DMS153 treated with DMSO at 0.1 percent for 48 hours (cell line): ENCODE measurements around the gene MFN2.
"Not testable (repeated sequence)": the region's sequence is repeated elsewhere in the genome, so short reads cannot be mapped to it uniquely, and the experiment has no call there.

ENCODE experiments used
- DNase-seq: peaks from one replicate; lab custom pipeline; 2025; ENCODE audit not compliant: unreplicated experiment; lab: John Stamatoyannopoulos, UW

The MFN2 gene

DNA sequence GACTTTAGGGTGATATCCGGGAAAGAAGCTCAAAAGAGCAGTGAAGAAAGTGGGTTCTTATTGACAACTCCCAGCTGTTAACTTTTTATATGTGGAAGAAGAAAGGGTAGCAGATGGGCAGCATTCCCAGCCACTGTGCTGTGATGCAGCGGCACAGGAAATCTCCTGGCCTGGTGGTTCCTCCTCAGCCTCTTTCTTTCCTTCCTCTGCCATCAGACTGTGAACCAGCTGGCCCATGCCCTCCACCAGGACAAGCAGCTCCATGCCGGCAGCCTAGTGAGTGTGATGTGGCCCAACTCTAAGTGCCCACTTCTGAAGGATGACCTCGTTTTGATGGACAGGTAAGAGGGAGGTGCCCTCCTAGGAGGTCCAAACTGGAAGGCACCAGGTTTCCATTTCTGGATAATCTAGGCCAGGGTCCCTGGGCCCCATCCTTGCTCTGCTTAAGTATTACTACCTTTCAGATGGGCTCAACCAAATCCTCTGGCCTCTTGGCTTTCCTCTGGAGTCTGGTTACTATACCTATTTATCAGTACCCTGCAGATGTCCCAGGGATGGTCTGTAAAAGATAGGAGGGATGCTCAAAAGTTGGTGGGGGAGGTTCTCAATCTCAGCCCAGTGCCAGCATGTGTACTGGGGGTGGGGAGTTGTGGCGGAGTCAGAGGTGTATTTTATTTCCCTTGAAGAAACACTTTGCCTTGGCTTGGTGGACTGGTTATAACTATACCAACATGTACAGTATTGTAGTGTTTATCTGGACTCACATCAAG, 17.0 kb downstream of the MFN2 start:
- no peak for DNase-seq

DNA sequence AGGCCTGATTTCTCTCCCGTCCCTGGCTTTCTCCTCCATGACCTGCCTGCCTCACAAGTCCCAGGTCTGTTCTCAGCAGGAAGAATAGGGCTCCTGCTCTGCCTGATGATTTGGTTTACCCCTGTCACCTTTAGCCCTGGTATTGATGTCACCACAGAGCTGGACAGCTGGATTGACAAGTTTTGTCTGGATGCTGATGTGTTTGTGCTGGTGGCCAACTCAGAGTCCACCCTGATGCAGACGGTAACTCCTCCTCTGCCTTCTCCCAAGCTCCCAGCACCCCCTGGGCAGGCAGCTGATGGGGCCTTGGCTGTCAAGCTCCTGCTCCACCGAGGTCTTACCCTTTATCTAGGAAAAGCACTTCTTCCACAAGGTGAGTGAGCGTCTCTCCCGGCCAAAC, 18.4 kb downstream of the MFN2 start:
- no peak for DNase-seq

DNA sequence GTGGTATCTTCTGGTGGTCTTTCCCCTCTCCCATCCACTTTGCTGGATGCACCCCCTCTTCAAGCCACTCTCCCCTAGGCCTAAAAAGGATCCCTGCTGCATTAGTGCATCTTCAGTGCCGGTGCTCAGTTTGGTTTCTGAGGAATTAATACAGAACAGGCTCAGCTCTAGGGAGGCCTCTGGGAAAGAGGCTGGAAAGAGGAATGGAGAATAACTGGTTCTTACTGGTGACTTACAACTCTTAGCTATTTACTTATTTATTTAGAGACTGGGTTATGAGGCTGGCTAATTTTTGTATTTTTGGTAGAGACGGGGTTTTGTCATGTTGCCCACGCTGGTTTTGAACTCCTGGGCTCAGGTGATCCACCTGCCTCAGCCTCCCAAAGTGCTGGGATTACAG, 19.0 kb downstream of the MFN2 start:
- no peak for DNase-seq

DNA sequence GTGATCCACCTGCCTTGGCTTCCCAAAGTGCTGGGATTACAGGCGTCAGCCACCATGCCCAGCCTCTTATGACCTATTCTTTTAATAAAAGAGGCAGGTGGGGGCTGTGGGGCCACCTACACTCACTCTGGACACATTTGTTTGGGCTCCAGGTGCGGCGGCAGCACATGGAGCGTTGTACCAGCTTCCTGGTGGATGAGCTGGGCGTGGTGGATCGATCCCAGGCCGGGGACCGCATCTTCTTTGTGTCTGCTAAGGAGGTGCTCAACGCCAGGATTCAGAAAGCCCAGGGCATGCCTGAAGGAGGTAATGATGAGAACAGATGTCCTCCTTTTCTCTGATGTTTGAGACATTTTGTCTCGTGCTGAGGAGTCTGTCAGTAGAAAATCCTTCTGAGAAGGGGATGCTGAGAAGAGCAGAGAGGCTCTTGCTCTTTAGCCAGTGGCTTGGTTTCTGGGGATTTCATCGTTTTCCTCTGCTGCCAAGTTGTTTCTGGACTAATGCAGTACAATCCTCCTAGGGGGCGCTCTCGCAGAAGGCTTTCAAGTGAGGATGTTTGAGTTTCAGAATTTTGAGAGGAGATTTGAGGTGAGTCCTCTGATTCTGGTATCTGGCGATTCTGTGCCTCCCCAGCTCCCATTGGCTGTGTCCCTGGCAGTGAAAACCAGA, 21.1 kb downstream of the MFN2 start:
- no peak for DNase-seq

DNA sequence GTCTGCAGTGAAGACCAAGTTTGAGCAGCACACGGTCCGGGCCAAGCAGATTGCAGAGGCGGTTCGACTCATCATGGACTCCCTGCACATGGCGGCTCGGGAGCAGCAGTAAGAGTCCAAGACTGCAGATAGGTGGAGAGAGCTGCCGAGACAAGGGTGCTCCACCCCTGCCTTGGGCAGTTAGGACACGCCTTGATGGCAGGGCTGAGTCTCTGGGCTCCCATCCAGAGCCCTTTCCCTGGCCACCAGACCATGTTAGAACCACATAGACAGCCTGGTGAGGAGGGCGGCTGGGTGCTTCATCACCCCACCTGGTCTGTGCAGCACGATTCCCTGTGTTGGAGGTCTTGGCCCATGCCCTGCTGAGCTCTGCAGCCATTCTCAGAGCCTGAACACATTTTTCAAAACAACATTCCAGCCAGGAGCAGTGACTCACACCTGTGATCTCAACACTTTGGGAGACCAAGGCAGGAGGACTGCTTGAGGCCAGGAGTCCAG, 21.8 kb downstream of the MFN2 start:
- no peak for DNase-seq

DNA sequence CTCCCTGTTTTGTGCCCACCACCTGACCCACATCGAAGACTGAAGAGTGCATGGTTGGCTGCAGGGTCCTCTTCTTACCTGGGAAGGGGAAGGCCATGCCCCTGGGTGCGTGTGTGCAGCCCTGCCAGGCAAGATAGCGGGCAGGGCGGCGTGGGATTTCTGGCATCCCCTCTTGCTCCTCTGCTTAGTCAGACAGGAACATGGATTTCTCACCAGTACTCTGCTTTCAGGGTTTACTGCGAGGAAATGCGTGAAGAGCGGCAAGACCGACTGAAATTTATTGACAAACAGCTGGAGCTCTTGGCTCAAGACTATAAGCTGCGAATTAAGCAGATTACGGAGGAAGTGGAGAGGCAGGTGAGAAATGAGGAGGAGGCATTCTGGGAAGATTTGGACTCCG, 23.5 kb downstream of the MFN2 start:
- no peak for DNase-seq

DNA sequence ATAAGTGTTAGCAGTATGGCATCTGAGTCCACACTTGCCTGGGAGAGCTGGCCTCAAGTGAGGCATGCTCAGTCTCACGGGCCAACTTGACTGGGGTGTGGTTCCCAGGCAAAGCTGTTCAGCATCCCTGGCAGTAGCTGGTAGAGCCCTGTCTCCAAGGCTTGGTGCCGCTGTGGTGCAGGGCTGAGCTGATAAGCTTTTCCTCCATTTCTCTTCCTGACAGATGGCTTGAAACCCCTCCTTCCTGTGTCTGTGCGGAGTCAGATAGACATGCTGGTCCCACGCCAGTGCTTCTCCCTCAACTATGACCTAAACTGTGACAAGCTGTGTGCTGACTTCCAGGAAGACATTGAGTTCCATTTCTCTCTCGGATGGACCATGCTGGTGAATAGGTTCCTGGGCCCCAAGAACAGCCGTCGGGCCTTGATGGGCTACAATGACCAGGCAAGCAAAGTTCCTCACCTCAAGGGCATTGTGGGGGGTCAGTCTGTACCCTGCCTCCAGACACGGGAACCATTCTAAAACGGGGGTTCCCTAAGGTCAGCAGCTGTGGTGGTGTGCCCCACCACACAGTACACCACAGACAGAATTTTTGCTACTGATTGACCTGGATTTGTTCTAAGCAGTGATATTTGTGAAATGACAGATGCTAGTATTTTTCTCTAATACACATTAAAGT, 25.4 kb downstream of the MFN2 start:
- no peak for DNase-seq

DNA sequence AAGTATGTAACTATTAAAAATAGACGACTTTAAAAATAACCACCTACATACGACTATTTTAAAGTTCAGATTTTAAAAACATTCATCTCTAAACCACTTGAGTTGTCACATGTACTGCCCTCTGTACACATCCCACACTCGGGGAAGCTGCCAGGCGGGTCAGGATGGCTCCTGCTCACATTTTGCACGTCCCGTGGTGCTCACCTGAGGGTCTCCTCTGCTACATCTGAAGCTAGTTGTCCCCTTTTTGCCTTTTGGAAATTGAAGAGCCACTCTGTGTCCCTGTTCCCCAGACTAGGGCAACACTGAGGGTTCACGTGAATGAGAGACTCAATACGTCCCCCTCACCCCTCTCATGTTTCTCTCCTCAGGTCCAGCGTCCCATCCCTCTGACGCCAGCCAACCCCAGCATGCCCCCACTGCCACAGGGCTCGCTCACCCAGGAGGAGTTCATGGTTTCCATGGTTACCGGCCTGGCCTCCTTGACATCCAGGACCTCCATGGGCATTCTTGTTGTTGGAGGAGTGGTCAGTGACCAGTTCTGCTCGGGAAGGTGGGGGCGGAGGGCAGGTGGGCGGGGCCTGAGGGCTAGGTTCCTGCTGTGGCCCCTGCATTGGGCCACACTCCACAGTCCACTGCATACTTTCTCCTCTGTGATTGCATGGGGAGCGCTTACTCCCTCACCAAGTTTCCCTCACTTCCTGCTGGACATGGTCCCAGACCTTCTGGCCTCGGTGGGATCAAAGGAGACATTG, 26.1 kb downstream of the MFN2 start:
- no peak for DNase-seq

DNA sequence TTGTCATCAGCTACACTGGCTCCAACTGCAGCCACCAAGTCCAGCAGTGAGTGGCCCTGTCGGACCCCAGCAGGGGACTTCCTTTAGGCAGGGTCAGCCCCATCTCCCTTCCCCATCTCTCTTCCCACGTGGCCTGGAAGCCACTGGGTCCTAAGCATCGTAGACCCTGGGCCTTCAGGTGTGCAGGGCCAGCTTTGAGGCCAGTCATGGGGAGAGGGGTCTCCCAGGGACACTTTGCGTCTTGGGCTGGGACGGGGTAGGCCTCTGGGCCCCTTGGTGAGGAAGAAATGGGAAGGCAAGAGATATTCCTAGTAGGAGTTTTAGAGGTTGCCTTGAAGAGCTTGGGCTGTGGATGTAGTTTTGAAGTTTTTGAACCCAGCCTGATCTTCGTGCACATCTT, 27.0 kb downstream of the MFN2 start:
- no peak for DNase-seq

DNA sequence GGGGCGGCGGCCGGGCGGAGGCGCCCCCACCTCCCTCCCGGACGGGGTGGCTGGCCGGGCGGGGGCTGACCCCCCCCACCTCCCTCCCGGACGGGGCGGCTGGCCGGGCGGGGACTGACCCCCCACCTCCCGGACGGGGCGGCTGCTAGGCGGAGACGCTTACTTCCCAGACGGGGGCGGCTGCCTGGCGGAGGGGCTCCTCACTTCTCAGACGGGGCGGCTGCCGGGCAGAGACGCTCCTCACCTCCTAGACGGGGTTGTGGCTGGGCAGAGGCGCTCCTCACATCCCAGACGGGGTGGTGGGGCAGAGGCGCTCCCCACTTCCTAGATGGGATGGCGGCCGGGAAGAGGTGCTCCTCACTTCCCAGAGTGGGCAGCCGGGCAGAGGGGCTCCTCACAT, 28.1 kb downstream of the MFN2 start:
- DNase-seq: not testable (repeated sequence)

DNA sequence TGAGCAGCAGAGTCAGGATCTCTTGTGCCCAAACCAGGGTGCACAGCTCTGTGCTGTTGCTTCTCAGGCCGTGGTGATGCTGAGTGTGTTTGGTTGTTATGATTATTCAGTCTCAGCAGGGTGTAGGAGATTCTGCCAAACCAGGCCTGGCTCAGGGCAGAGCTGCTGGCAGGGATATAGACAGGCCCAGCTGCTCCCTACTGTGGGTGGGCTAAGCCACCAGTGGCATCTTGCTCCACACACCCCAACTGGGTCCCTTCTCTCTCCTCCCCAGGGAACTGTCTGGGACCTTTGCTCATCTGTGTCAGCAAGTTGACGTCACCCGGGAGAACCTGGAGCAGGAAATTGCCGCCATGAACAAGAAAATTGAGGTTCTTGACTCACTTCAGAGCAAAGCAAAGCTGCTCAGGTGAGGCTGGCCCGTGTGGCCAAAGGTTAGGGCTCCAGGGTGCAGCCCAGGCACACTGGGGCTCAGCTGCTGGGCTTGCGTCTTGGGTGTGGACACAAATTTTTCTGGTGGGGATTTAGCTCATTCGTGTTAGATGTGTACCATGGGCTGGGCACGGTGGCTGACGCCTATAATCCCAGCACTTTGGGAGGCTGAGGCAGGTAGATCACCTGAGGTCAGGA, 29.2 kb downstream of the MFN2 start:
- no peak for DNase-seq

DNA sequence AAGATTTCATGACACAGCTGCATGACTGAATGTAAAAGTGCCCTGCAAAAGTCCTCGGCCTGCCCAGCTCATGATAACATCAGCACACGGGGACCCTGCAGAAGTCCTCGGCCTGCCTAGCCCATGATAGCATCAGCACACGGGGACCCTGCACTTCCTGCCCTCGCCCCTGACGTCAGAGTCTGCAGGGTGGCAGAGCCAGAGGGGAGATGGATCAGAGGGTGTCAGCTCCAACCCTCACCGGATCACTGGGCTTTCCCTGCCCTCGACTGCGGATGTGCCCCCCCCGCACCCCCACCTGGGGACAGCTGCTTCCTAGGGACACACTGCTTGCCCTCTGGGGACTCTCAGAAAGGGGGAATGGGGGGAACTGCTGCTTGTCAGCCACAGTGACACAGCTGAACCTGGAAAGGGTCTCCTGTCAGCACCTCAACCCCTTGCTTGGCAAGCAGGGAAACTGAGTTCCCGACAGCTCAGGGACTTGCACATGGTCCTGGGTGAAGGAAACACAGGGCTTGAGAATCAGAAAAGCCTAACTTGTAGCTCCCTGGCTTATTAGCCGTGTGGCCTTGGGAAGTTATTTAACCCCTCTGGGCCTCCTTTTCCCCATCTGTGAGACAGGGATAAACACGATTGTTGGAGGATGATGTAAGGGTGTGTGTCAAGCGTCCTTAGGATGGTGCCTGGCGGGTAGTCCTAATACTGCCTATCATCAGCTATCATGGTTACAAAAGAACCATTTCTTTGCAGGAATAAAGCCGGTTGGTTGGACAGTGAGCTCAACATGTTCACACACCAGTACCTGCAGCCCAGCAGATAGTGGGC, 30.7 kb downstream of the MFN2 start:
- no peak for DNase-seq

DNA sequence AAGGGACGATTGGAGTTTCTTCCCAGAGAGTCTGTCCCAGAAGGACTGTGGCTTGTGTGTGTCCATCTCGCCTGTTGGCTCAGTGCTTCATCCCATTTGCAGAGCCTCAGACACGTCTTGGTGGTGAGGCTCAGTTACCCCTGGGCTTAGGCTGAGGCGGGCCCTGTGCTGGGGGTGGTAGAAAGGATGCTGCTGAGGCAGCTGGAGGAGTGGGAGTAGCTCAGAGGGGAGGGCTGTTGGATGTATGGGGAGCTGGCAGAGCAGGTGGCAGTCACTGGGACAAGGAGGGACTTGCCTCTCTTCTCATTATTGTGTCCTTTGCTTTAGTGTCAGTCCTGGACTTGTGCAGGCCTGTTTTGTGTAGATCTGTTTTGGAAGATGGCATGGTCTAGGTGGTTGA, 31.8 kb downstream of the MFN2 start:
- no peak for DNase-seq

DNA sequence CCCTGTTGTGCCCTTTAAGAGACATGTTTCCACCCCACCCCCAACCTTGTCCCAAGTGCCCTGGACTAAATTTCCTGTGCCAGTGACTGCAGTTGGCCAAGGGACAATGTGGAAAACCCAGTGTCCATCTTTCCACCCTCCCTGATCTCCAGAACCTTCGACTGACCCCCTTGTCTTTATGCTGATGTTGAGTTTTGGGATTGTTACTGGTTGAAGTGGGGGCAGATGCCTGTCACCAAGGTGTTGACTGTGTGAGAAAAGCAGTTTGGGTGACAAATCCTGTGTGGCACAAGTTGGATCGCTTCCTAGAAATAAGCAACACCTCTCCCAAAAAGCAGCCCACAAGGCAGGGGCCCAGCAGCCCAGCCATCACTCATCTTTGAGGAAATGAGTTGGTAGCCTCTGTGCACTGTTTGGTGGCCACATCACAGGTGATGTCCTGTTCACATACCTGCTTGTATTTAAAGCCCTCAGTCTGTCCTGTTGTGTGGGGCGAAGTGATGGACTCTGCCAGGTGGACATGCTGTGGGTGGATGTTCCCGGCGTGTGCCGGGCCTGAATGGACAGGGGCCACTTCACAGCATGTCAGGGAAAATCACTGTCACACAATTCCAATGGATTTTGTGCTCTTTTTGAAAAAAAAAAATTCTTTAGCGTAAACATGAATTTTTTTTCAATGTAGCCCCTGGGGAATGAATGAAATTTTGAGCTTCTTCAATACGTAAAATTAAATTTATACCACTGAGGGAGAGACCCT, 32.5 kb downstream of the MFN2 start:
- no peak for DNase-seq

DNA sequence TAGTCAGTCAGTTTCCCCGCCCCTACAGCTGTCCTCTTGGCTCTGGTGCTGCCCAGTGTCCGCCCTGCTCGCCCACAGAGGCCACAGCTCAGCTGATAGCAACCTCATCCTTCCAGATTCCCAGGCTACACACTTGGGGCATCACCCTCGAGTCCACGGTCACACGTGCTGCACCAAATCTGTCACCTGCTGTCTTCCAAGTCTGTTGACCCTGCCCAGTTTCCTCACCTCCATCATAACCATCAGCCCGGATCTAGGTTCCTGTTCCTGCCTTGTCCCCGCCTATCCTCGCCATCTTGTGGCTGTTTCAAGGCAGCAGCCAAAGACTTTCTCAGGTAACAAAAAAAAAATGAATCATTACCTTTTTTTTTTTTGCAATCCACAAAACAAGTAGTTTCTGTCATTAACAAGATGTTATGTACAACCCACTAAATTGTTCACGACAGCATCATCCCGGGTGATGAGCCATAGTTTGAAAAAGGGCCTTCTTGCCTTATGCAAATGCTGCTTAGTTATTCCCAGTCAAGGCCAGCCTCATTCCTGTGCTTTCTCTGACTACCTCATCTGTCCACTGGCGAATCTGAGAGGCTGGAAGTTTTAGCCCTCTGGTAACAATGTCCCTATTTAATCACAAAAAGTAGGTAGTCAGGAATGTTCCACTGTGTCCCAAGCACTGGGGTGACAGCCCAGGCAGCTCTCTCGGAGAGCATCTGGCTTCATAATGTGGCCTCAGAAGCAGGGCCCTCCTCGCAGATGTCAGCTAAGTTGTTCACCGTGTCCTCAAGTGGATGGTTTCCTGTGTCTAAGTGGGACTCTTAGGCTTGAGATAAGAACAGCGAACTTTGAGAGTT, 34.1 kb downstream of the MFN2 start:
- DNase-seq: no peak

DNA sequence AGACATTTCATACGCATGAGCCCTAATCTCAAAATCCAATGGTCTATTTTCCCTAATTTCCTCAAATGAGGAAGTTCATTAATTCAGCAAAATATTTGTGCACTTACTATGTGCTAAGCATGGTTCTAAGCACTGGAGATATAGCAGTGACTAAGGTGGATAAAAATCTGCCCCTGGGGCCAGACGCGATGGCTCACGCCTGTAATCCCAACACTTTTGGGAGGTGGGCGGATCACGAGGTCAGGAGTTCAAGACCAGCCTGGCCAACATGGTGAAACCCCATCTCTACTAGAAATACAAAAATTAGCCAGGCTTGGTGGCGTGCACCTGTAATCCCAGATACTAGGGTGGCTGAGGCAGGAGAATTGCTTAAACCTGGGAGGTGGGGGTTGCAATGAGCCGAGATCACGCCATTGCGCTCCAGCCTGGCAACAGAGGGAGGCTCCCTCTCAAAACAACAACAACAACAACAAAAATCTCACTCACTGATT, 34.8 kb downstream of the MFN2 start:
- DNase-seq: no peak

DNA sequence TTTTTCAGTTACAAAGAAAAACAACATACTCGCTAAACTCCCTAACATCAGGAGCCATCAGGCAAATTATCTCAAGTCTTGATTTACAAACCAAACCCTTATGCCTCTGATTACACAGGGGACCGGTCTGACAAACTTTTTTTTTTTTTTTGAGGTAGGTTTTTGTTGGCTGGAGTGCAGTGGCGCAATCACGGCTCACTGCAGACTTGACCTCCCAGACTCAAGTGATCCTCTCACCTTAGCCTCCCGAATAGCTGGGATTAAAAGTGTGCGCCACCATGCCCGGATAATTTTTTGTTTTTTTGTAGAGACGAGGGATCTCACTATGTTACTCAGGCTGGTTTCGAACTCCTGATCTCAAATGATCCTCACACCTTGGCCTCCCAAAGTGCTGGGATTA, 35.3 kb downstream of the MFN2 start:
- no peak for DNase-seq

DNA sequence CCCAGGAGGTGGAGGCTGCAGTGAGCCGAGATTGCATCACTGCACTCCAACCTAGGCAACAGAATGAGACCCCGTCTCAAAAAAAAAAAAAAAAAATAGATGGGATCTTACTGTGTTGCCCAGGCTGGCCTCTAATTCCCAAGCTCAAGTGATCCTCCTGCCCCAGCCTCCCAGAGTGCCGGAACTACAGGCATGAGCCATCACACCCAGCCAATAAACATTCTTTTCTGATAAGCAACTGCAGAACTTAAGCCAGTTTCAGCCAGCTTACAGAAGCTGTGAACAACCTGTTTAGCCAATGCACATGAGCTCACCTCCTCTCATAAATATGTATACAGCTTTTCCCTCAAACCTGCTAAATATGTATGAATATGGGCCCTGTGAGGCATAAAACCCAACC, 35.9 kb downstream of the MFN2 start:
- no peak for DNase-seq
